SU-DHL-6 (cell line): ENCODE results near the gene PRKAR2B.

Source experiments
- EZH2phosphoT487 ChIP-seq: fragments of 200-600 bp; sonication (generic), shearing (Covaris generic); conservative IDR thresholded peaks from 2 replicates; pipeline ENCODE4 v1.6.1; 2018; ENCODE audit warnings: mild to moderate bottlenecking, antibody characterized with exemption, low read length, moderate library complexity, mixed read lengths
- TF ChIP-seq, protein P1 (sequence below): fragments of 200-600 bp; sonication (generic); IDR thresholded peaks from one replicate; pipeline ENCODE4 v1.5.1; 2017; ENCODE audit warnings: antibody characterized with exemption, mild to moderate bottlenecking, low read length, moderate library complexity; ENCODE audit not compliant: insufficient read depth, poor library complexity, severe bottlenecking

- TF ChIP-seq, protein P1, sequence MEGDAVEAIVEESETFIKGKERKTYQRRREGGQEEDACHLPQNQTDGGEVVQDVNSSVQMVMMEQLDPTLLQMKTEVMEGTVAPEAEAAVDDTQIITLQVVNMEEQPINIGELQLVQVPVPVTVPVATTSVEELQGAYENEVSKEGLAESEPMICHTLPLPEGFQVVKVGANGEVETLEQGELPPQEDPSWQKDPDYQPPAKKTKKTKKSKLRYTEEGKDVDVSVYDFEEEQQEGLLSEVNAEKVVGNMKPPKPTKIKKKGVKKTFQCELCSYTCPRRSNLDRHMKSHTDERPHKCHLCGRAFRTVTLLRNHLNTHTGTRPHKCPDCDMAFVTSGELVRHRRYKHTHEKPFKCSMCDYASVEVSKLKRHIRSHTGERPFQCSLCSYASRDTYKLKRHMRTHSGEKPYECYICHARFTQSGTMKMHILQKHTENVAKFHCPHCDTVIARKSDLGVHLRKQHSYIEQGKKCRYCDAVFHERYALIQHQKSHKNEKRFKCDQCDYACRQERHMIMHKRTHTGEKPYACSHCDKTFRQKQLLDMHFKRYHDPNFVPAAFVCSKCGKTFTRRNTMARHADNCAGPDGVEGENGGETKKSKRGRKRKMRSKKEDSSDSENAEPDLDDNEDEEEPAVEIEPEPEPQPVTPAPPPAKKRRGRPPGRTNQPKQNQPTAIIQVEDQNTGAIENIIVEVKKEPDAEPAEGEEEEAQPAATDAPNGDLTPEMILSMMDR: no peak
- TF ChIP-seq EZH2phosphoT487: no peak
Observed at GRCh38 chr7:107037717-107038603, 6.5 kb upstream of the PRKAR2B start.
